SK-N-MC (cell line): ENCODE measurements around the gene ALOX5AP.

Experiments
- DNase-seq: peaks from one replicate; pipeline ENCODE4 v3.0.0-alpha.2; 2011; ENCODE audit warnings: low read depth, low spot score
- H3K27ac ChIP-seq: fragments of 200-600 bp; sonication (generic); 2 replicates; pipeline ENCODE4 v1.5.1; 2016; ENCODE audit warnings: mixed run types
- H3K36me3 ChIP-seq: fragments of 200-600 bp; sonication (generic); 2 replicates; pipeline ENCODE4 v1.6.1; 2017; ENCODE audit warnings: antibody characterized with exemption, low read length, mixed read lengths; ENCODE audit not compliant: insufficient read depth
- H3K4me3 ChIP-seq: fragments of 200-600 bp; sonication (generic); 2 replicates; pipeline ENCODE4 v1.5.1; 2016
- H3K9ac ChIP-seq: fragments of 200-600 bp; sonication (generic); 2 replicates; pipeline ENCODE4 v1.8.0; 2017; ENCODE audit warnings: mixed run types, mixed read lengths; ENCODE audit not compliant: insufficient read length
- H3K9me3 ChIP-seq: fragments of 200-600 bp; sonication (generic); 2 replicates; pipeline ENCODE4 v1.6.1; 2017; ENCODE audit warnings: low read depth, mild to moderate bottlenecking, antibody characterized with exemption, low read length, moderate library complexity, mixed read lengths
- EZH2 ChIP-seq: fragments of 200-600 bp; sonication (generic); IDR thresholded peaks from one replicate; pipeline ENCODE4 v1.6.1; 2017; ENCODE audit warnings: antibody characterized with exemption
- FOXP2 ChIP-seq: optimal IDR thresholded peaks from 2 replicates; pipeline ENCODE3; 2011; ENCODE audit warnings: mild to moderate bottlenecking, moderate library complexity; ENCODE audit not compliant: insufficient read depth; ENCODE audit errors: extremely low read length, control extremely low read depth
- POLR2AphosphoS5 ChIP-seq: IDR thresholded peaks from 2 replicates; pipeline ENCODE4 v1.6.1; 2012; ENCODE audit warnings: mild to moderate bottlenecking, low read depth, low read length, borderline replicate concordance

The ALOX5AP gene

GRCh38 chr13:30792285-30793000 is 57.1 kb downstream of the ALOX5AP start:
- TF ChIP-seq FOXP2 (no peak), EZH2 (no peak), POLR2AphosphoS5 (no peak)
- no peak for DNase-seq
- Histone ChIP-seq H3K36me3 (no peaks in the 10 kb centered on the region), H3K9ac (no peak overlapping the region), H3K27ac (no peak overlapping the region), H3K4me3 (no peak overlapping the region), H3K9me3 (no peaks in the 10 kb centered on the region)

GRCh38 chr13:30796132-30796572 is 60.8 kb downstream of the ALOX5AP start:
- peak overlapping the region; percentile 73 for H3K27ac ChIP-seq
- peak overlapping the region; percentile 47 for H3K9ac ChIP-seq
- no peak overlapping the region for H3K4me3 ChIP-seq
- no peak for DNase-seq
- TF ChIP-seq EZH2 (no peak), FOXP2 (no peak), POLR2AphosphoS5 (no peak)
- no peaks in the 10 kb centered on the region for H3K9me3 ChIP-seq
- no peaks in the 10 kb centered on the region for H3K36me3 ChIP-seq

- DNase-seq: no peak
- no peak overlapping the region for H3K4me3 ChIP-seq
- no peak for TF ChIP-seq POLR2AphosphoS5
- TF ChIP-seq FOXP2: no peak
- no peak for TF ChIP-seq EZH2
- no peaks in the 10 kb centered on the region for H3K9me3 ChIP-seq
- no peaks in the 10 kb centered on the region for H3K36me3 ChIP-seq
- H3K27ac ChIP-seq: peak overlapping the region; percentile 73
- H3K9ac ChIP-seq: peak overlapping the region; percentile 47
Observed at GRCh38 chr13:30796631-30797601, 61.6 kb downstream of the ALOX5AP start.

- Histone ChIP-seq H3K36me3 (no peaks in the 10 kb centered on the region), H3K4me3 (no peak overlapping the region), H3K27ac (peak overlapping the region; percentile 100), H3K9me3 (no peaks in the 10 kb centered on the region), H3K9ac (peak overlapping the region; percentile 88)
- DNase-seq: no peak
- TF ChIP-seq EZH2 (no peak), POLR2AphosphoS5 (no peak), FOXP2 (no peak)
Observed at GRCh38 chr13:30797847-30798535, 62.6 kb downstream of the ALOX5AP start.

- no peak for DNase-seq
- Histone ChIP-seq H3K9me3 (no peaks in the 10 kb centered on the region), H3K27ac (peak overlapping the region; percentile 100), H3K36me3 (no peaks in the 10 kb centered on the region), H3K4me3 (peak overlapping the region; percentile 51), H3K9ac (peak overlapping the region; percentile 88)
- no peak for TF ChIP-seq POLR2AphosphoS5
Observed at GRCh38 chr13:30798776-30799355, 63.5 kb downstream of the ALOX5AP start.

- Histone ChIP-seq H3K36me3 (no peaks in the 10 kb centered on the region), H3K9ac (peak overlapping the region; percentile 88), H3K27ac (peak overlapping the region; percentile 100), H3K9me3 (no peaks in the 10 kb centered on the region), H3K4me3 (peak overlapping the region; percentile 51)
- DNase-seq: peak; percentile 85
- TF ChIP-seq EZH2 (no peak), POLR2AphosphoS5 (peak; percentile 55; the same call in 1 of the 2 replicates)
Observed at GRCh38 chr13:30799356-30799824, 64.0 kb downstream of the ALOX5AP start.

GRCh38 chr13:30800107-30800506 is 64.8 kb downstream of the ALOX5AP start:
- peak overlapping the region; percentile 100 for H3K27ac ChIP-seq
- peak; percentile 94 for DNase-seq
- H3K4me3 ChIP-seq: peak overlapping the region; percentile 51
- peak overlapping the region; percentile 88 for H3K9ac ChIP-seq
- TF ChIP-seq FOXP2 (no peak), POLR2AphosphoS5 (peak; percentile 63; the same call in 1 of the 2 replicates), EZH2 (no peak)
- H3K36me3 ChIP-seq: no peaks in the 10 kb centered on the region
- no peaks in the 10 kb centered on the region for H3K9me3 ChIP-seq
